GM23338 (cell line): ENCODE data around the gene CCT6A.

Source experiments
- CREB1 ChIP-seq: fragments of 250-450 bp; sonication (Bioruptor Pico); IDR thresholded peaks from 2 replicates; pipeline ENCODE4 v1.5.0; 2020; ENCODE audit warnings: low read depth, mild to moderate bottlenecking, moderate library complexity
- EZH2 ChIP-seq: fragments of 200-600 bp; sonication (generic); IDR thresholded peaks from one replicate; pipeline ENCODE4 v1.8.0; 2017; ENCODE audit warnings: antibody characterized with exemption, mild to moderate bottlenecking, low read depth; ENCODE audit not compliant: unreplicated experiment
- EZH2phosphoT487 ChIP-seq: fragments of 200-600 bp; sonication (generic); IDR thresholded peaks from one replicate; pipeline ENCODE4 v1.8.1; 2018; ENCODE audit warnings: antibody characterized with exemption; ENCODE audit not compliant: unreplicated experiment
- JUNB ChIP-seq: IDR thresholded peaks from one replicate; pipeline ENCODE4 v1.6.1; 2016; ENCODE audit warnings: antibody characterized with exemption; ENCODE audit not compliant: unreplicated experiment
- NANOG ChIP-seq: IDR thresholded peaks from 2 replicates; pipeline ENCODE4 v1.6.1; 2016; ENCODE audit warnings: antibody characterized with exemption, borderline replicate concordance
- POLR2AphosphoS5 ChIP-seq: IDR thresholded peaks from 2 replicates; pipeline ENCODE4 v1.6.1; 2016; ENCODE audit warnings: antibody characterized with exemption, low read depth
- REST ChIP-seq: IDR thresholded peaks from one replicate; pipeline ENCODE4 v1.6.1; 2018; ENCODE audit warnings: antibody characterized with exemption; ENCODE audit not compliant: unreplicated experiment
- STAT1 ChIP-seq: IDR thresholded peaks from one replicate; pipeline ENCODE4 v1.6.1; 2016; ENCODE audit warnings: antibody characterized with exemption; ENCODE audit not compliant: unreplicated experiment
- ZNF114 ChIP-seq: fragments of 250-450 bp; sonication (Bioruptor Pico); IDR thresholded peaks from 2 replicates; pipeline ENCODE4 v1.5.0; 2020; ENCODE audit warnings: mild to moderate bottlenecking, moderate library complexity
- ZNF331 ChIP-seq: fragments of 250-450 bp; sonication (Bioruptor Pico); IDR thresholded peaks from 2 replicates; pipeline ENCODE4 v1.5.0; 2020; ENCODE audit warnings: low read depth, mild to moderate bottlenecking, moderate library complexity
- ZNF462 ChIP-seq: fragments of 250-450 bp; sonication (Bioruptor Pico); IDR thresholded peaks from 2 replicates; pipeline ENCODE4 v1.5.0; 2020; ENCODE audit warnings: mild to moderate bottlenecking, moderate library complexity
- TF ChIP-seq, protein P1 (sequence below), 2 experiments: fragments of 200-600 bp in 1 of 2; sonication (generic) in 1 of 2; conservative IDR thresholded peaks; 2 replicates each; pipeline versions ENCODE4 v1.5.1 to v1.6.1; 2016 to 2017; ENCODE audit warnings: antibody characterized with exemption in 2 of 2, low read depth in 2 of 2, mild to moderate bottlenecking in 2 of 2, moderate library complexity in 1 of 2
- TF ChIP-seq, protein P2 (sequence below): IDR thresholded peaks from 2 replicates; pipeline ENCODE4 v1.6.1; 2016; ENCODE audit warnings: antibody characterized with exemption

DNA sequence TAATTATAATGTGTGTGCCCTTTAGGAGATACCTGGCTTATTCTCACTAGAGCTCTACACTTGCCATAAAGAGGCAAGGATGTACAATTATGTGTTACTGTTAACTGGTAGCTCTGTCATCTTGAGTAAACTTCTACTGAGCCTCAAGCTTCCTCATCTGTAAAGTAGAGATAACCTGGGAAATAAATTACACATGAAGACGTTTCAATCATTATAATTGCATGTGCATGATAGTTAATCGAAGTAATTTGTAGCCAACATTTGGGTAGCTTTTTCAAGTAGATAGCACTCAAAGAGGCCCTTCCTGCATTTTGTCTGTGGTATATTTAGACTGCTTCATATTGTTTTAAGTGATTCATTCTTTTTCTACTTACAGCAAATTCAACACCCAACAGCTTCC lies 2.4 kb downstream of the CCT6A start:
- TF ChIP-seq, protein P1, sequence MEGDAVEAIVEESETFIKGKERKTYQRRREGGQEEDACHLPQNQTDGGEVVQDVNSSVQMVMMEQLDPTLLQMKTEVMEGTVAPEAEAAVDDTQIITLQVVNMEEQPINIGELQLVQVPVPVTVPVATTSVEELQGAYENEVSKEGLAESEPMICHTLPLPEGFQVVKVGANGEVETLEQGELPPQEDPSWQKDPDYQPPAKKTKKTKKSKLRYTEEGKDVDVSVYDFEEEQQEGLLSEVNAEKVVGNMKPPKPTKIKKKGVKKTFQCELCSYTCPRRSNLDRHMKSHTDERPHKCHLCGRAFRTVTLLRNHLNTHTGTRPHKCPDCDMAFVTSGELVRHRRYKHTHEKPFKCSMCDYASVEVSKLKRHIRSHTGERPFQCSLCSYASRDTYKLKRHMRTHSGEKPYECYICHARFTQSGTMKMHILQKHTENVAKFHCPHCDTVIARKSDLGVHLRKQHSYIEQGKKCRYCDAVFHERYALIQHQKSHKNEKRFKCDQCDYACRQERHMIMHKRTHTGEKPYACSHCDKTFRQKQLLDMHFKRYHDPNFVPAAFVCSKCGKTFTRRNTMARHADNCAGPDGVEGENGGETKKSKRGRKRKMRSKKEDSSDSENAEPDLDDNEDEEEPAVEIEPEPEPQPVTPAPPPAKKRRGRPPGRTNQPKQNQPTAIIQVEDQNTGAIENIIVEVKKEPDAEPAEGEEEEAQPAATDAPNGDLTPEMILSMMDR (conservative IDR thresholded peaks at IDR 0.05; ENCODE audit: low read depth in 2 of 2) = no peak
- TF ChIP-seq EZH2 = no peak
- no peak for TF ChIP-seq POLR2AphosphoS5
- no peak for TF ChIP-seq EZH2phosphoT487
- TF ChIP-seq JUNB = no peak
- TF ChIP-seq CREB1 (CRISPR knock-in tag) = no peak
- TF ChIP-seq, protein P2, sequence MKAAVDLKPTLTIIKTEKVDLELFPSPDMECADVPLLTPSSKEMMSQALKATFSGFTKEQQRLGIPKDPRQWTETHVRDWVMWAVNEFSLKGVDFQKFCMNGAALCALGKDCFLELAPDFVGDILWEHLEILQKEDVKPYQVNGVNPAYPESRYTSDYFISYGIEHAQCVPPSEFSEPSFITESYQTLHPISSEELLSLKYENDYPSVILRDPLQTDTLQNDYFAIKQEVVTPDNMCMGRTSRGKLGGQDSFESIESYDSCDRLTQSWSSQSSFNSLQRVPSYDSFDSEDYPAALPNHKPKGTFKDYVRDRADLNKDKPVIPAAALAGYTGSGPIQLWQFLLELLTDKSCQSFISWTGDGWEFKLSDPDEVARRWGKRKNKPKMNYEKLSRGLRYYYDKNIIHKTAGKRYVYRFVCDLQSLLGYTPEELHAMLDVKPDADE = no peak
- TF ChIP-seq REST = no peak
- TF ChIP-seq STAT1 = no peak
- no peak for TF ChIP-seq ZNF462 (CRISPR knock-in tag)
- TF ChIP-seq ZNF331 (CRISPR knock-in tag) = no peak
- TF ChIP-seq ZNF114 = no peak
- TF ChIP-seq NANOG = no peak
